Stimulated activated CD8-positive, alpha-beta memory T cell treated with anti-CD3 and anti-CD28 coated beads, Interleukin-15, amount 100 ng/mL, for 1 hour (primary cell): ENCODE measurements around the gene VDR.

Experiments
- DNase-seq: peaks from one replicate; pipeline ENCODE4 v3.0.0-alpha.2; 2020; ENCODE audit warnings: low read depth

The VDR gene

GRCh38 chr12:47793015-47793681, 111.6 kb downstream of the VDR start:
- DNase-seq, result no peak

GRCh38 chr12:47791874-47792273, 112.9 kb downstream of the VDR start:
- no peak for DNase-seq
